MM.1S (cell line): ENCODE results near the gene NOL4L.

Experiments
- EZH2 ChIP-seq: fragments of 300-600 bp; sonication (generic); optimal IDR thresholded peaks from 2 replicates; pipeline ENCODE3; 2017; ENCODE audit warnings: low read depth, mild to moderate bottlenecking, antibody characterized with exemption, low read length, mixed read lengths
- TF ChIP-seq, protein P1 (sequence below): fragments of 300-600 bp; sonication (generic); IDR thresholded peaks from 2 replicates; pipeline ENCODE4 v1.5.1; 2016; ENCODE audit warnings: antibody characterized with exemption, low read length, mixed read lengths

DNA sequence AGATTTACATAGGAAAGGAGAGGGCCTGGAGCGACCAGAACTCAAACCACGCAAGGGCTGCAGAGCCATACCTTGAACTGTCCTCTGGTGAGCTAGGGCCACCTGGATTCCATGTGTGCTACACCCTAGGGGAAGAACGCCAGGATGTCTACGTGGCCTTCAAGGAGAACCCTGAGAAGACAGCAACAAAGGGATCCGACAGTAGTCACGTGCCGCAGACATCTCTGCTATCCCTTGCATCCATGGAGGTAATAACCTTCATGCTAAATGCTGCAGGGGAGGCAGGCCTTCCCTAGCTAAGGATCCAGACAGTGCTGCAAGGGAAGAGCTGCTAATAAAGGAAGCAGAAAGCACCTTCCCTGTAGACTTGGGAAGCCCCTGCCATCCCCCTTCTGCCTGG is 52.9 kb downstream of the NOL4L start:
- TF ChIP-seq, protein P1, sequence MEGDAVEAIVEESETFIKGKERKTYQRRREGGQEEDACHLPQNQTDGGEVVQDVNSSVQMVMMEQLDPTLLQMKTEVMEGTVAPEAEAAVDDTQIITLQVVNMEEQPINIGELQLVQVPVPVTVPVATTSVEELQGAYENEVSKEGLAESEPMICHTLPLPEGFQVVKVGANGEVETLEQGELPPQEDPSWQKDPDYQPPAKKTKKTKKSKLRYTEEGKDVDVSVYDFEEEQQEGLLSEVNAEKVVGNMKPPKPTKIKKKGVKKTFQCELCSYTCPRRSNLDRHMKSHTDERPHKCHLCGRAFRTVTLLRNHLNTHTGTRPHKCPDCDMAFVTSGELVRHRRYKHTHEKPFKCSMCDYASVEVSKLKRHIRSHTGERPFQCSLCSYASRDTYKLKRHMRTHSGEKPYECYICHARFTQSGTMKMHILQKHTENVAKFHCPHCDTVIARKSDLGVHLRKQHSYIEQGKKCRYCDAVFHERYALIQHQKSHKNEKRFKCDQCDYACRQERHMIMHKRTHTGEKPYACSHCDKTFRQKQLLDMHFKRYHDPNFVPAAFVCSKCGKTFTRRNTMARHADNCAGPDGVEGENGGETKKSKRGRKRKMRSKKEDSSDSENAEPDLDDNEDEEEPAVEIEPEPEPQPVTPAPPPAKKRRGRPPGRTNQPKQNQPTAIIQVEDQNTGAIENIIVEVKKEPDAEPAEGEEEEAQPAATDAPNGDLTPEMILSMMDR = no peak
- TF ChIP-seq EZH2 = no peak
